Smooth muscle cell (in vitro differentiated cells): ENCODE data around the gene APOA5. TPM values are rescaled to one million over a fixed set of nuclear protein-coding genes. Genes with fewer than 3 reads are reported as not detected.

ENCODE experiments used
- DNase-seq: peaks from one replicate; lab custom pipeline; 2025; ENCODE audit not compliant: unreplicated experiment; lab: John Stamatoyannopoulos, UW
- H2AFZ ChIP-seq: fragments of 200-600 bp; sonication (generic); 2 replicates; pipeline ENCODE4 v1.6.0; 2016; ENCODE audit warnings: antibody characterized with exemption, low read depth, mild to moderate bottlenecking
- H3F3A ChIP-seq: fragments of 200-600 bp; sonication (generic); 2 replicates; pipeline ENCODE4 v1.6.0; 2017; ENCODE audit warnings: antibody characterized with exemption, low read depth
- H3K27ac ChIP-seq: fragments of 200-600 bp; sonication (generic); 2 replicates; pipeline ENCODE4 v1.5.1; 2016; ENCODE audit warnings: low read depth, mild to moderate bottlenecking
- H3K27me3 ChIP-seq: fragments of 200-600 bp; sonication (generic); 2 replicates; pipeline ENCODE4 v1.6.1; 2016; ENCODE audit warnings: low read depth, mild to moderate bottlenecking
- H3K36me3 ChIP-seq: fragments of 200-600 bp; sonication (generic); 2 replicates; pipeline ENCODE4 v1.5.1; 2016; ENCODE audit warnings: low read depth
- H3K4me1 ChIP-seq: fragments of 200-600 bp; sonication (generic); 2 replicates; pipeline ENCODE4 v1.5.1; 2016; ENCODE audit warnings: low read depth
- H3K4me2 ChIP-seq: fragments of 200-600 bp; sonication (generic); 2 replicates; pipeline ENCODE4 v1.6.0; 2016; ENCODE audit warnings: mild to moderate bottlenecking
- H3K4me3 ChIP-seq: fragments of 200-600 bp; sonication (generic); 2 replicates; pipeline ENCODE4 v1.5.1; 2016; ENCODE audit warnings: mild to moderate bottlenecking
- H3K79me2 ChIP-seq: fragments of 200-600 bp; sonication (generic); 2 replicates; pipeline ENCODE4 v1.6.0; 2016; ENCODE audit warnings: low read depth, mild to moderate bottlenecking
- H3K9ac ChIP-seq: fragments of 200-600 bp; sonication (generic); 2 replicates; pipeline ENCODE4 v1.6.0; 2016; ENCODE audit warnings: low read depth
- H3K9me3 ChIP-seq: fragments of 200-600 bp; sonication (generic); replicated peaks from 2 replicates; pipeline ENCODE4 v1.5.1; 2016; ENCODE audit warnings: low read depth
- H4K20me1 ChIP-seq: fragments of 200-600 bp; sonication (generic); 2 replicates; pipeline ENCODE4 v1.6.0; 2016; ENCODE audit warnings: low read depth
- CTCF ChIP-seq: fragments of 200-600 bp; sonication (generic); IDR thresholded peaks from 2 replicates; pipeline ENCODE4 v1.5.1; 2017; ENCODE audit warnings: borderline replicate concordance, mild to moderate bottlenecking, antibody characterized with exemption; ENCODE audit not compliant: insufficient read depth, poor library complexity, severe bottlenecking
- WGBS: methylation state at CpG from one replicate; pipeline ENCODE4 v1.1.7; 2016; ENCODE audit warnings: low lambda C conversion rate; 5-methylcytosine and 5-hydroxymethylcytosine counted together
- polyA plus RNA-seq: library from polyadenylated mRNA; unstranded; fragments of >200 nt; fragmentation: Nextera tagmentation; extraction: Ambion mirVana; gene quantifications from 2 replicates; pipeline ENCODE4 v1.2.1, GENCODE V29; 2016
- total RNA-seq: library from RNA; depleted of rRNA; stranded (reverse); fragments of >200 nt; gene quantifications from 2 replicates; pipeline ENCODE4 v1.2.3, GENCODE V29; 2014

Gene APOA5
- total and polyA plus RNA-seq, 2 experiments from 2014 or later: not detected

GRCh38 chr11:116792144-116792868 is 627 bp upstream of the APOA5 start:
- H3K4me3 ChIP-seq: no peak overlapping the region
- H3K4me2 ChIP-seq: no peak overlapping the region
- no peaks in the 10 kb centered on the region for H3K36me3 ChIP-seq
- DNase-seq: no peak
- H3K79me2 ChIP-seq: peaks cover 1% of the 10 kb centered on the region
- H3K4me1 ChIP-seq: peaks cover 5% of the 10 kb centered on the region
- no peaks in the 10 kb centered on the region for H3K9me3 ChIP-seq
- H3K9ac ChIP-seq: no peak overlapping the region
- H3F3A ChIP-seq: no peaks in the 10 kb centered on the region
- H3K27me3 ChIP-seq: no peaks in the 10 kb centered on the region
- H2AFZ ChIP-seq: no peak overlapping the region
- WGBS: 82% methylated on average over 8 of the region's 8 CpGs
- no peaks in the 10 kb centered on the region for H4K20me1 ChIP-seq
- no peak overlapping the region for H3K27ac ChIP-seq
- TF ChIP-seq CTCF: no peak

DNA sequence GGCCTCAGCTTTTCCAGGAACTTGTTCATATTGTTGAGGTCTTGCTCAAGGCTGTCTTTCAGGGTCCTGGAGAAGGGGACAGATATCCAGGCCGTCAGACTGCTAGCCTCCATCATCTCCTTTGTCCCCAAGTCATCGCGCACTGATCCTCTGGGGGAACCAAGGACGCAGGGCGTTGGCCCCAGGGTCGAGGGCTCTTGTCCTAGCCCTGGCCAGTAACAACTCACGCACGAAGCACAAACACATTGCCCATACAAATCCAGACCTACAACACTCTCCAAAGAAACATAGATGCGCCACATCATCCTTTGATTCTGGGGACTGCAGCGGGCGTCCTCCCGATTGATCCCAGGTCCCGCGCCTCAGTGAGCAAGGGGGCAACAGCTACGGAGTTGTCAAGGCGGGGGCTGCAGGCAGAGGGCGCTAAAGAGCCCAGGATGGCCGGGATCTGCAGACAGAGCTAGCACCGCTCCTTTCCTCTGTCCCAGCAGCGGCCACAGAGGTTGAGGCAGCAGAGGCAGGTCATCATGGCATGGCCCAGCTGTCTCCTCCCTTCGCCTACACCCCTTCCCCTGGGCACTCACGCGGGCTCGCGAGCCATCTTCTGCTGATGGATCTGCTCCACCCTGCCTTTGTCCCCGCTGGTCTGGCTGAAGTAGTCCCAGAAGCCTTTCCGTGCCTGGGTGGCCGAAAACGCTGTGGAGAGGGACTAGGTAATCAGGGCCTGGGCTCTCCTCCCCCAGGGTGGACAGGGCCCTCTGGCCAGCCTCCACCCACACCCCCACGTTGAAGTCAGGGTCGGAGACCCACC is 472 bp downstream of the APOA5 start:
- H3K9ac ChIP-seq: no peak overlapping the region

GRCh38 chr11:116790167-116791001 is 1.3 kb downstream of the APOA5 start:
- Histone ChIP-seq H3K79me2 (peaks cover 13% of the 10 kb centered on the region), H3F3A (no peaks in the 10 kb centered on the region), H3K4me3 (no peak overlapping the region), H3K36me3 (no peaks in the 10 kb centered on the region), H3K9me3 (no peaks in the 10 kb centered on the region), H3K9ac (no peak overlapping the region), H4K20me1 (no peaks in the 10 kb centered on the region), H3K4me2 (no peak overlapping the region), H3K27ac (no peak overlapping the region), H3K4me1 (peaks cover 12% of the 10 kb centered on the region), H2AFZ (no peak overlapping the region), H3K27me3 (no peaks in the 10 kb centered on the region)
- TF ChIP-seq CTCF: no peak
- DNase-seq: no peak
- 93% methylated on average over 52 of the region's 53 CpGs for WGBS

More for the DNA sequence above, 472 bp downstream of the APOA5 start:
- Histone ChIP-seq H3K79me2 (peaks cover 12% of the 10 kb centered on the region), H3K4me3 (no peak overlapping the region), H3F3A (no peaks in the 10 kb centered on the region), H3K27ac (no peak overlapping the region), H3K27me3 (no peaks in the 10 kb centered on the region), H4K20me1 (no peaks in the 10 kb centered on the region), H3K4me1 (peaks cover 12% of the 10 kb centered on the region), H3K36me3 (no peaks in the 10 kb centered on the region), H3K9me3 (no peaks in the 10 kb centered on the region), H3K4me2 (peak overlapping the region; percentile 33), H2AFZ (peak overlapping the region; percentile 68)
- 34% methylated on average over 31 of the region's 31 CpGs for WGBS
- DNase-seq: peak; percentile 48
- peak; percentile 82 for TF ChIP-seq CTCF
